Measurements from ENCODE around the gene ST14. TPM values are rescaled to one million over a fixed set of nuclear protein-coding genes. Genes with fewer than 3 reads are reported as not detected.
A peak's percentile ranks its signal among the peaks of the same experiment; 100 is the strongest.
"Not testable (repeated sequence)": the region's sequence is repeated elsewhere in the genome, so short reads cannot be mapped to it uniquely, and the experiment has no call there.

Gene ST14
- total RNA-seq, 1 experiment from 2014 or later, result 0.30 TPM

- H3K27ac ChIP-seq (ENCODE audit: low read depth, low read length, poor library complexity, severe bottlenecking), result no peak overlapping the region
- no peaks in the 10 kb centered on the region for H3K36me3 ChIP-seq (ENCODE audit: insufficient read depth, low read length, poor library complexity, severe bottlenecking)
- intact Hi-C loops (cut with micrococcal nuclease; ENCODE audit: unreplicated experiment), result no loop called here
- DNase-seq (ENCODE audit: low spot score), result peak; percentile 15
- TF ChIP-seq CTCF (conservative IDR thresholded peaks at IDR 0.05; ENCODE audit: low read depth, low read length) (no peak), EZH2 (IDR thresholded peaks at IDR 0.05; ENCODE audit: borderline replicate concordance, low read depth, low read length, poor library complexity, severe bottlenecking) (no peak)
- H3K4me1 ChIP-seq (ENCODE audit: insufficient read depth, low read length, poor library complexity, severe bottlenecking), result no peaks in the 10 kb centered on the region
- H3K9me3 ChIP-seq (ENCODE audit: low read depth, low read length, poor library complexity, severe bottlenecking), result no peaks in the 10 kb centered on the region
- no TSS peak for BruUV-seq (replicated peaks)
- ChIA-PET CTCF (no interaction called here), POLR2A (ENCODE audit: low non-redundant PET) (no interaction called here)
- H3K4me3 ChIP-seq (ENCODE audit: low read depth, low read length, poor library complexity, severe bottlenecking), result no peak overlapping the region
- no peaks in the 10 kb centered on the region for H3K27me3 ChIP-seq (replicated peaks; ENCODE audit: insufficient read depth, low read depth, low read length, poor library complexity)
These were observed 87.2 kb downstream of the ST14 start for GRCh38 chr11:130246738-130247137.

- CTCF ChIA-PET, result no interaction called here
- H3K36me3 ChIP-seq (ENCODE audit: insufficient read depth, low read length, poor library complexity, severe bottlenecking), result no peaks in the 10 kb centered on the region
- BruUV-seq (replicated peaks), result no TSS peak
- no peaks in the 10 kb centered on the region for H3K27me3 ChIP-seq (replicated peaks; ENCODE audit: insufficient read depth, low read depth, low read length, poor library complexity)
- TF ChIP-seq EZH2 (IDR thresholded peaks at IDR 0.05; ENCODE audit: borderline replicate concordance, low read depth, low read length, poor library complexity, severe bottlenecking) (no peak), CTCF (conservative IDR thresholded peaks at IDR 0.05; ENCODE audit: low read depth, low read length) (no peak)
- no peak overlapping the region for H3K4me3 ChIP-seq (ENCODE audit: low read depth, low read length, poor library complexity, severe bottlenecking)
- H3K9me3 ChIP-seq (ENCODE audit: low read depth, low read length, poor library complexity, severe bottlenecking), result no peaks in the 10 kb centered on the region
- intact Hi-C loops (cut with micrococcal nuclease; ENCODE audit: unreplicated experiment), result no loop called here
- no peaks in the 10 kb centered on the region for H3K4me1 ChIP-seq (ENCODE audit: insufficient read depth, low read length, poor library complexity, severe bottlenecking)
- POLR2A ChIA-PET (ENCODE audit: low non-redundant PET), result no interaction called here
- no peak for DNase-seq (ENCODE audit: low spot score)
- no peak overlapping the region for H3K27ac ChIP-seq (ENCODE audit: low read depth, low read length, poor library complexity, severe bottlenecking)
These were observed 87.7 kb downstream of the ST14 start for GRCh38 chr11:130247319-130247718.

GRCh38 chr11:130249371-130249770 is 89.8 kb downstream of the ST14 start:
- no peaks in the 10 kb centered on the region for H3K9me3 ChIP-seq (ENCODE audit: low read depth, low read length, poor library complexity, severe bottlenecking)
- no peaks in the 10 kb centered on the region for H3K36me3 ChIP-seq (ENCODE audit: insufficient read depth, low read length, poor library complexity, severe bottlenecking)
- ChIA-PET CTCF (no interaction called here), POLR2A (ENCODE audit: low non-redundant PET) (no interaction called here)
- no peak for DNase-seq (ENCODE audit: low spot score)
- no peaks in the 10 kb centered on the region for H3K27me3 ChIP-seq (replicated peaks; ENCODE audit: insufficient read depth, low read depth, low read length, poor library complexity)
- H3K4me3 ChIP-seq (ENCODE audit: low read depth, low read length, poor library complexity, severe bottlenecking), result no peak overlapping the region
- TF ChIP-seq EZH2 (IDR thresholded peaks at IDR 0.05; ENCODE audit: borderline replicate concordance, low read depth, low read length, poor library complexity, severe bottlenecking), result no peak
- no peak for TF ChIP-seq CTCF (conservative IDR thresholded peaks at IDR 0.05; ENCODE audit: low read depth, low read length)
- intact Hi-C loops (cut with micrococcal nuclease; ENCODE audit: unreplicated experiment), result no loop called here
- BruUV-seq (replicated peaks), result no TSS peak
- H3K4me1 ChIP-seq (ENCODE audit: insufficient read depth, low read length, poor library complexity, severe bottlenecking), result no peaks in the 10 kb centered on the region
- H3K27ac ChIP-seq (ENCODE audit: low read depth, low read length, poor library complexity, severe bottlenecking), result no peak overlapping the region

GRCh38 chr11:130249929-130250328 is 90.3 kb downstream of the ST14 start:
- H3K4me1 ChIP-seq (ENCODE audit: insufficient read depth, low read length, poor library complexity, severe bottlenecking); H3K27me3 ChIP-seq (replicated peaks; ENCODE audit: insufficient read depth, low read depth, low read length, poor library complexity); intact Hi-C loops (cut with micrococcal nuclease; ENCODE audit: unreplicated experiment); H3K4me3 ChIP-seq (ENCODE audit: low read depth, low read length, poor library complexity, severe bottlenecking); H3K27ac ChIP-seq (ENCODE audit: low read depth, low read length, poor library complexity, severe bottlenecking); DNase-seq (ENCODE audit: low spot score); CTCF ChIA-PET; BruUV-seq (replicated peaks); H3K36me3 ChIP-seq (ENCODE audit: insufficient read depth, low read length, poor library complexity, severe bottlenecking); H3K9me3 ChIP-seq (ENCODE audit: low read depth, low read length, poor library complexity, severe bottlenecking); POLR2A ChIA-PET (ENCODE audit: low non-redundant PET): not testable (repeated sequence)

- H3K27me3 ChIP-seq (replicated peaks; ENCODE audit: insufficient read depth, low read depth, low read length, poor library complexity); POLR2A ChIA-PET (ENCODE audit: low non-redundant PET); intact Hi-C loops (cut with micrococcal nuclease; ENCODE audit: unreplicated experiment); H3K27ac ChIP-seq (ENCODE audit: low read depth, low read length, poor library complexity, severe bottlenecking); CTCF ChIA-PET; H3K4me3 ChIP-seq (ENCODE audit: low read depth, low read length, poor library complexity, severe bottlenecking); H3K9me3 ChIP-seq (ENCODE audit: low read depth, low read length, poor library complexity, severe bottlenecking); BruUV-seq (replicated peaks); H3K36me3 ChIP-seq (ENCODE audit: insufficient read depth, low read length, poor library complexity, severe bottlenecking); DNase-seq (ENCODE audit: low spot score); H3K4me1 ChIP-seq (ENCODE audit: insufficient read depth, low read length, poor library complexity, severe bottlenecking): not testable (repeated sequence)
These were observed 92.2 kb downstream of the ST14 start for GRCh38 chr11:130251763-130252162.
